HG03159 (cell line): ENCODE data around the gene HSPA4.

ENCODE experiments used
- ATAC-seq: cut with Tn5 transposase; IDR thresholded peaks from one replicate; pipeline ENCODE4 v1.9.1; 2021; ENCODE audit warnings: mild to moderate bottlenecking, moderate library complexity; ENCODE audit not compliant: unreplicated experiment

HSPA4 gene

DNA sequence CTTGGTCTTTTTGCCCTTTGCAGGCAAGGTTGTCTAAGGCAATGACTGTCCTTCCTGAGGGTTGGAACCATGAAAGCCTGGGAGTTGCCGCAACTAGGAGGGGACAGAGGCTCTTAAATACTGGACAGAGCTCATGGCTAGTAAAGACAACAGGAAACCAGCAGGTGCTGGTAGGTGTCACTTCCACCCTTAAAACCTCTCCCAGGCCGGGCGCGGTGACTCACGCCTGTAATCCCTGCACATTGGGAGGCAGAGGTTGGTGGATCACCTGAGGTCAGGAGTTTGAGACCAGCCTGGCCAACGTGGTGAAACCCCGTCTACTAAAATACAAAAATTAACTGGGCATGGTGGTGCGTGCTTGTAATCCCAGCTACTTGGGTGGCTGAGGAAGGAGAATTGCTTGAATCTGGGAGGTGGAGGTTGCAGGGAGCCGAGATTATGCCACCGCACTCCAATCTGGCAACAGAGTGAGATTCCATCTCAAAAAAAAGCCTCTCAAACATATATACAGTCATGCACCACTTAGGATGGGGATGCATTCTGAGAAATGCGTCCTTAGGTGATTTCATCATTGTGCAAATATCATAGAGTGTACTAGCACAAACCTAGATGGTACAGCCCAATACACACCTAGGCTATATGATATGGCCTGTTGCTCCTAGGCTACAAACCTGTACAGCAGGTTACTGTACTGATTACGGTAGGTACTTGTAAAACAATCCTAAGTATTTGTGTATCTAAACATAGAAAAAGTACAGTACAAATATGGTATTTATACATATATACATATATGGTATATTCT is 102.7 kb downstream of the HSPA4 start:
- no peak for ATAC-seq

DNA sequence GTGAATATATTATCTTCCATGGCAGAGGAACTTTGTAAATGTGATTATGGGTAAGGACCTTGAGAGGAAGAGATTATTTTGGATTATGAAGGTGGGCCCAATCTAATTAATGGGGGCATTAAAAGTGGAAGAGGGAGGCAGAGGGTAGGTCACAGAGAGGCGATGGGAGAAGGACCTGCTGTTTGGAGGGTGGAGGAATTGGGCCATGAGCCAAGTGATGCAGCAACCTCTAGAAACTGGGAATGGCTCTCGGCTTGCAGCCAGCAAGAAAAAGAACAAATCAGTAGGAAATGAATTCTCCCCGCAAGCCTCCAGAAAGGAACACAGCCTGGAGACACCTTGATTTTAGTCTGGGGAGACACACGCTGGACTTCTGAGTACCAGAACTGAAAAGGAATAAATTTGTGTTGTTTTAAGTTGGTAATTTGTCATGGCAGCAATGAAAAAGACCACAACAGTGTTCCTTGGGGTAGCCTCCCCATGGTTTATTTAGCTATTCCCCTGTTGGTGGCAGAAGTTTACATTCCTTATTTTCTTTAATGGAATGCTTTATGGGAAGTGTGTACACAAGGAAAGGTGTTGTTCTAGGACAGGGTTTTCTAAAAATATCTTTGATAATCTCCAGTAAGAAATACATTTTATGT is 103.6 kb downstream of the HSPA4 start:
- ATAC-seq = no peak
